GM12878 (cell line): ENCODE results near the gene CDYL2. TPM values are rescaled to one million over a fixed set of nuclear protein-coding genes. Genes with fewer than 3 reads are reported as not detected.

Source experiments
- ATAC-seq: fragments of 200-7000 bp; cut with Tn5 transposase; 3 replicates; pipeline ENCODE4 v1.9.1; 2020; ENCODE audit warnings: mild to moderate bottlenecking, moderate library complexity
- BruUV-seq: library from RNA; stranded (reverse); fragments of 400-500 nt; replicated peaks from 2 replicates; lab custom pipeline; 2021; lab: Mats Ljungman, UMichigan
- CTCF ChIA-PET: fragments of 300-600 bp; sonication (Branson Sonifier 250); formaldehyde crosslinking; extraction: SDS; loops from one replicate; lab custom pipeline; 2021; ENCODE audit warnings: inconsistent platforms; lab: Yijun Ruan, JAX
- POLR2A ChIA-PET: fragments of 350-600 bp; formaldehyde crosslinking; extraction: SDS; loops from one replicate; lab custom pipeline; 2021; ENCODE audit warnings: inconsistent platforms; lab: Charles Lee
- RAD21 ChIA-PET: fragments of 300-600 bp; sonication (Branson Sonifier 250); formaldehyde crosslinking; loops from one replicate; lab custom pipeline; 2023; ENCODE audit warnings: antibody characterized with exemption; ENCODE audit not compliant: unreplicated experiment; lab: Charles Lee
- SMC1A ChIA-PET: fragments of 300-600 bp; sonication (Branson Sonifier 250); formaldehyde crosslinking; loops from one replicate; lab custom pipeline; 2023; ENCODE audit not compliant: unreplicated experiment, uncharacterized antibody; lab: Charles Lee
- DNase-seq: peaks from one replicate; pipeline ENCODE4 v3.0.0-alpha.2; 2011; ENCODE audit warnings: low read depth, low spot score
- FAIRE-seq: peaks from 3 replicates; lab custom pipeline; 2011; peaks lifted over from hg19 to GRCh38; lab: Jason Lieb, UNC
- H2AFZ ChIP-seq: 2 replicates; pipeline ENCODE4 v1.6.0; 2011; ENCODE audit warnings: low read depth, low read length, control low read depth; ENCODE audit not compliant: control insufficient read depth
- H3K27ac ChIP-seq: 2 replicates; pipeline ENCODE4 v1.5.1; 2011; ENCODE audit warnings: control low read depth; ENCODE audit not compliant: control insufficient read depth, insufficient read depth
- H3K27me3 ChIP-seq, 2 experiments: replicated peaks in 1 of 2; 2 replicates each; pipeline versions ENCODE4 v1.6.0 to v1.6.1; 2011; ENCODE audit warnings: low read length in 1 of 2; ENCODE audit not compliant: control insufficient read depth in 2 of 2, insufficient read depth in 2 of 2
- H3K36me3 ChIP-seq, 2 experiments: 2 replicates each; pipeline ENCODE4 v1.5.1; 2011; ENCODE audit warnings: low read length in 1 of 2; ENCODE audit not compliant: control insufficient read depth in 2 of 2, insufficient read depth in 2 of 2
- H3K4me1 ChIP-seq: 2 replicates; pipeline ENCODE4 v1.6.1; 2011; ENCODE audit warnings: mild to moderate bottlenecking, low read length, moderate library complexity, mixed read lengths; ENCODE audit not compliant: control insufficient read depth, insufficient read depth
- H3K4me2 ChIP-seq: 2 replicates; pipeline ENCODE4 v1.6.0; 2011; ENCODE audit warnings: control low read depth; ENCODE audit not compliant: control insufficient read depth, insufficient read depth
- H3K4me3 ChIP-seq: fragments of 200-600 bp; sonication (generic); 2 replicates; pipeline ENCODE4 v1.5.1; 2016
- H3K79me2 ChIP-seq: 2 replicates; pipeline ENCODE4 v1.6.0; 2011; ENCODE audit warnings: low read length; ENCODE audit not compliant: control insufficient read depth, insufficient read depth
- H3K9ac ChIP-seq: 2 replicates; pipeline ENCODE4 v1.8.0; 2011; ENCODE audit warnings: low read length, control low read depth, mixed read lengths; ENCODE audit not compliant: control insufficient read depth, insufficient read depth
- H3K9me3 ChIP-seq: replicated peaks from 3 replicates; pipeline ENCODE4 v1.5.1; 2011; ENCODE audit warnings: mild to moderate bottlenecking, low read length; ENCODE audit not compliant: control insufficient read depth, insufficient read depth
- H4K20me1 ChIP-seq: 2 replicates; pipeline ENCODE4 v1.6.0; 2011; ENCODE audit not compliant: control insufficient read depth, insufficient read depth
- CREM ChIP-seq: IDR thresholded peaks from 2 replicates; pipeline ENCODE4 v1.6.1; 2014; ENCODE audit warnings: antibody characterized with exemption, low read depth
- CTCF ChIP-seq, 3 experiments: IDR thresholded peaks in 2 of 3; conservative IDR thresholded peaks in 1 of 3; 2 replicates each; pipeline ENCODE4 v1.5.1; 2011; ENCODE audit warnings: low read depth in 3 of 3, low read length in 3 of 3, mild to moderate bottlenecking in 3 of 3, control low read depth in 2 of 3, moderate library complexity in 2 of 3, inconsistent platforms in 1 of 3, mixed read lengths in 1 of 3; ENCODE audit not compliant: control insufficient read depth in 2 of 3, insufficient read depth in 1 of 3; ENCODE audit errors: extremely low read depth in 1 of 3
- ETV6 ChIP-seq, 2 experiments: fragments of 450-650 bp in 1 of 2; IDR thresholded peaks in 1 of 2; conservative IDR thresholded peaks in 1 of 2; 2 replicates each; pipeline ENCODE4 v1.6.1; 2014; ENCODE audit warnings: antibody characterized with exemption in 1 of 2, borderline replicate concordance in 1 of 2, low read depth in 1 of 2, mild to moderate bottlenecking in 1 of 2, moderate library complexity in 1 of 2
- FOXM1 ChIP-seq: IDR thresholded peaks from 2 replicates; pipeline ENCODE4 v1.6.1; 2012; ENCODE audit warnings: low read depth, mild to moderate bottlenecking, inconsistent platforms, low read length, moderate library complexity
- NFIC ChIP-seq: IDR thresholded peaks from 2 replicates; pipeline ENCODE4 v1.6.1; 2012; ENCODE audit warnings: low read depth, mild to moderate bottlenecking, inconsistent platforms, low read length, moderate library complexity
- RCOR1 ChIP-seq: conservative IDR thresholded peaks from 2 replicates; pipeline ENCODE4 v1.6.1; 2012; ENCODE audit warnings: low read depth, low read length, improper control_type of control experiment
- SREBF1 ChIP-seq: IDR thresholded peaks from 2 replicates; pipeline ENCODE4 v1.6.1; 2012; ENCODE audit warnings: mild to moderate bottlenecking, low read length
- STAT1 ChIP-seq: fragments of 450-650 bp; conservative IDR thresholded peaks from 2 replicates; pipeline ENCODE4 v1.6.1; 2014; ENCODE audit warnings: antibody characterized with exemption, mild to moderate bottlenecking
- USF1 ChIP-seq: IDR thresholded peaks from 2 replicates; pipeline ENCODE4 v1.6.1; 2011; ENCODE audit warnings: borderline replicate concordance, low read depth, mild to moderate bottlenecking, moderate library complexity, mixed read lengths, low read length; ENCODE audit not compliant: insufficient read depth; ENCODE audit errors: extremely low read length
- ZNF622 ChIP-seq: fragments of 450-650 bp; IDR thresholded peaks from 2 replicates; pipeline ENCODE4 v1.6.1; 2017; ENCODE audit warnings: mild to moderate bottlenecking, inconsistent platforms
- WGBS: methylation state at CpG from one replicate; pipeline ENCODE4 v1.1.6; 2016; ENCODE audit warnings: low lambda C conversion rate; ENCODE audit not compliant: insufficient replicate concordance, insufficient coverage; ENCODE audit errors: missing lambda C conversion rate; 5-methylcytosine and 5-hydroxymethylcytosine counted together
- in situ Hi-C: fragments of 300-500 bp; cut with MboI; formaldehyde crosslinking; loops from 9 replicates; pipeline ENCODE4 v1.14.3; 2018; ENCODE audit warnings: mixed read lengths
- intact Hi-C: fragments of 100-400 bp; cut with micrococcal nuclease; formaldehyde crosslinking; loops from one replicate; pipeline ENCODE4 v1.14.2; 2022; ENCODE audit not compliant: unreplicated experiment
- polyA plus RNA-seq, 11 experiments: library from polyadenylated mRNA; depleted of rRNA in 4 of 11; unstranded in 6 of 11; stranded (reverse) in 5 of 11; fragments of >200 nt; fragmentation: Nextera tagmentation in 4 of 11; fragmentation: Illumina TruSeq in 1 of 11; extraction: Ambion mirVana in 4 of 11; extraction: Trizol in 1 of 11; gene quantifications; 1 replicate in 1 of 11; 2 replicates in 10 of 11; pipeline versions ENCODE4 v1.2.1 to v1.2.3, GENCODE V29; 2011 to 2016; ENCODE audit warnings: inconsistent platforms in 2 of 11, missing spikeins in 2 of 11, low read depth in 1 of 11
- total RNA-seq, 4 experiments: library from RNA; depleted of rRNA in 3 of 4; stranded (reverse); fragments of >200 nt in 3 of 4; fragmentation: Illumina TruSeq in 1 of 4; extraction: Trizol in 1 of 4; gene quantifications; 2 replicates each; pipeline versions ENCODE4 v1.2.1 to v1.2.3, GENCODE V29; 2013 to 2021

CDYL2 gene
- total and polyA plus RNA-seq, 10 of the 15 experiments (the other 5 are each of a cell fraction or from before 2014, with no cell fraction given), result 0.27 to 22.9 (median 3.9) TPM

- TF ChIP-seq USF1 (no peak), RCOR1 (no peak)
These were observed 230.7 kb downstream of the CDYL2 start (continued) for GRCh38 chr16:80573700-80574120.

- Histone ChIP-seq H3K27ac (no peak overlapping the region), H3K4me2 (no peak overlapping the region), H3K9me3 (no peaks in the 10 kb centered on the region; the same call in 1 of the 3 replicates), H3K9ac (no peak overlapping the region), H3K36me3 (no peaks in the 10 kb centered on the region), H4K20me1 (no peaks in the 10 kb centered on the region), H3K4me3 (no peak overlapping the region), H3K27me3 (no peaks in the 10 kb centered on the region), H3K79me2 (no peaks in the 10 kb centered on the region), H3K4me1 (no peaks in the 10 kb centered on the region; the same call in 1 of the 2 replicates), H2AFZ (no peak overlapping the region)
- FAIRE-seq (no peak), ATAC-seq (no peak), DNase-seq (no peak)
- WGBS, result 27% methylated on average over 6 of the region's 6 CpGs
- POLR2A ChIA-PET, result interaction anchor here (0.6 kb wide), 1 partner anchor 478 kb away, joined by 4 read pairs; no protein-coding TSS in a partner anchor
- in situ Hi-C loops, result no loop called here
- no TSS peak for BruUV-seq
- no peak for TF ChIP-seq ZNF622
- TF ChIP-seq ETV6 (conservative IDR thresholded peaks at IDR 0.05 in 1 of 2, IDR thresholded peaks at IDR 0.05 in 1 of 2; ENCODE audit: borderline replicate concordance in 1 of 2, low read depth in 1 of 2), result peak in 1 of 2 experiments; percentile 14; a peak in 1 of 4 replicates
- TF ChIP-seq STAT1, result no peak
- no peak for TF ChIP-seq CTCF (IDR thresholded peaks at IDR 0.05 in 2 of 3, conservative IDR thresholded peaks at IDR 0.05 in 1 of 3; ENCODE audit: control insufficient read depth in 2 of 3, extremely low read depth in 1 of 3, insufficient read depth in 1 of 3, low read depth in 3 of 3, low read length in 3 of 3)
- TF ChIP-seq SREBF1, result no peak
- no peak for TF ChIP-seq CREM
- 0 out of 2 replicates have a peak, but pooled peaks have one; percentile 23 for TF ChIP-seq FOXM1
- 0 out of 2 replicates have a peak, but pooled peaks have one; percentile 30 for TF ChIP-seq NFIC
- CTCF ChIA-PET, result no interaction called here
- intact Hi-C loops, result no loop called here
- RAD21 ChIA-PET, result no interaction called here
- SMC1A ChIA-PET, result no interaction called here
These were observed 234.3 kb downstream of the CDYL2 start for GRCh38 chr16:80570106-80570478.
